ENCODE data around the gene MCRIP1.

MCRIP1 gene

DNA sequence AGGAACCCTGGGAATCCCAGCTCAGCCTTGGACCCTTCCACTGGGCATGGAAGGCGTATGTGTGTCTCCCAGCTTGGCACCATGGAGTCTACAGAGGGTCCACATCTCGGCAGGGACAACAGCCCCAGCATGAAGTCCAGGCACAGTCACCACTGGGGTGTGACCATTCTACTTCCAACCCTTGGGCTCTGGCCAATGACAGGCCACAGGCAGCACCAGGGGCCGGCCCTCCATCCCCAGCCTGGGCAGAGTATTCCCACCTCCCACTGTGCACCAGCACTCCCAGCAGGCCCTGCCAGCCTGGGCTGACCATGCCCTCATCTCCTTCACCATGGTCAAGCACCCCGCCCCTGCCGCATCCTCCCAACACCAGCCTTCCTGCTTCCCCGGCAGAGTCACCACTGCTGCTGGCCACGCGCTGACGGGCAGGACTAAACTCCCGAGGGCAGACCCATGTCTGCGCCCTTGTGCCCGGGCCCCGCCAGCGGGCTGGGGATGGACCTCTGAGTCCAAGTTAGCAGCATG is 11.3 kb upstream of the MCRIP1 start:
- TF ChIP-seq YY1 (IDR thresholded peaks at IDR 0.05; ENCODE audit: low read depth) = no peak
- TF ChIP-seq FOXM1 (IDR thresholded peaks at IDR 0.05; ENCODE audit: borderline replicate concordance, low read depth) = no peak
- TF ChIP-seq TEAD4 (IDR thresholded peaks at IDR 0.05) = no peak
- no peak for TF ChIP-seq TCF12 (IDR thresholded peaks at IDR 0.05; ENCODE audit: low read depth)
- TF ChIP-seq EGR1 (IDR thresholded peaks at IDR 0.05) = no peak
- TF ChIP-seq, protein P1, sequence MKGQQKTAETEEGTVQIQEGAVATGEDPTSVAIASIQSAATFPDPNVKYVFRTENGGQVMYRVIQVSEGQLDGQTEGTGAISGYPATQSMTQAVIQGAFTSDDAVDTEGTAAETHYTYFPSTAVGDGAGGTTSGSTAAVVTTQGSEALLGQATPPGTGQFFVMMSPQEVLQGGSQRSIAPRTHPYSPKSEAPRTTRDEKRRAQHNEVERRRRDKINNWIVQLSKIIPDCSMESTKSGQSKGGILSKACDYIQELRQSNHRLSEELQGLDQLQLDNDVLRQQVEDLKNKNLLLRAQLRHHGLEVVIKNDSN (IDR thresholded peaks at IDR 0.05) = no peak
- no peak for TF ChIP-seq EP300 (IDR thresholded peaks at IDR 0.05; ENCODE audit: borderline replicate concordance)
- TF ChIP-seq NFIC (IDR thresholded peaks at IDR 0.05) = no peak
- TF ChIP-seq RAD21 (IDR thresholded peaks at IDR 0.05; ENCODE audit: low read depth) = no peak
- TF ChIP-seq, protein P2, sequence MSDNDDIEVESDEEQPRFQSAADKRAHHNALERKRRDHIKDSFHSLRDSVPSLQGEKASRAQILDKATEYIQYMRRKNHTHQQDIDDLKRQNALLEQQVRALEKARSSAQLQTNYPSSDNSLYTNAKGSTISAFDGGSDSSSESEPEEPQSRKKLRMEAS (IDR thresholded peaks at IDR 0.05) = no peak
- no peak for TF ChIP-seq ZBTB7A (IDR thresholded peaks at IDR 0.05; ENCODE audit: low read depth)
- TF ChIP-seq, protein P3, sequence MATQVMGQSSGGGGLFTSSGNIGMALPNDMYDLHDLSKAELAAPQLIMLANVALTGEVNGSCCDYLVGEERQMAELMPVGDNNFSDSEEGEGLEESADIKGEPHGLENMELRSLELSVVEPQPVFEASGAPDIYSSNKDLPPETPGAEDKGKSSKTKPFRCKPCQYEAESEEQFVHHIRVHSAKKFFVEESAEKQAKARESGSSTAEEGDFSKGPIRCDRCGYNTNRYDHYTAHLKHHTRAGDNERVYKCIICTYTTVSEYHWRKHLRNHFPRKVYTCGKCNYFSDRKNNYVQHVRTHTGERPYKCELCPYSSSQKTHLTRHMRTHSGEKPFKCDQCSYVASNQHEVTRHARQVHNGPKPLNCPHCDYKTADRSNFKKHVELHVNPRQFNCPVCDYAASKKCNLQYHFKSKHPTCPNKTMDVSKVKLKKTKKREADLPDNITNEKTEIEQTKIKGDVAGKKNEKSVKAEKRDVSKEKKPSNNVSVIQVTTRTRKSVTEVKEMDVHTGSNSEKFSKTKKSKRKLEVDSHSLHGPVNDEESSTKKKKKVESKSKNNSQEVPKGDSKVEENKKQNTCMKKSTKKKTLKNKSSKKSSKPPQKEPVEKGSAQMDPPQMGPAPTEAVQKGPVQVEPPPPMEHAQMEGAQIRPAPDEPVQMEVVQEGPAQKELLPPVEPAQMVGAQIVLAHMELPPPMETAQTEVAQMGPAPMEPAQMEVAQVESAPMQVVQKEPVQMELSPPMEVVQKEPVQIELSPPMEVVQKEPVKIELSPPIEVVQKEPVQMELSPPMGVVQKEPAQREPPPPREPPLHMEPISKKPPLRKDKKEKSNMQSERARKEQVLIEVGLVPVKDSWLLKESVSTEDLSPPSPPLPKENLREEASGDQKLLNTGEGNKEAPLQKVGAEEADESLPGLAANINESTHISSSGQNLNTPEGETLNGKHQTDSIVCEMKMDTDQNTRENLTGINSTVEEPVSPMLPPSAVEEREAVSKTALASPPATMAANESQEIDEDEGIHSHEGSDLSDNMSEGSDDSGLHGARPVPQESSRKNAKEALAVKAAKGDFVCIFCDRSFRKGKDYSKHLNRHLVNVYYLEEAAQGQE (IDR thresholded peaks at IDR 0.05; ENCODE audit: low read depth) = no peak
- no peak for TF ChIP-seq CEBPB (IDR thresholded peaks at IDR 0.05)
- no peak for TF ChIP-seq CREB1 (IDR thresholded peaks at IDR 0.05; ENCODE audit: low read depth)
- no peak for TF ChIP-seq TAF1 (IDR thresholded peaks at IDR 0.05; ENCODE audit: low read depth)

DNA sequence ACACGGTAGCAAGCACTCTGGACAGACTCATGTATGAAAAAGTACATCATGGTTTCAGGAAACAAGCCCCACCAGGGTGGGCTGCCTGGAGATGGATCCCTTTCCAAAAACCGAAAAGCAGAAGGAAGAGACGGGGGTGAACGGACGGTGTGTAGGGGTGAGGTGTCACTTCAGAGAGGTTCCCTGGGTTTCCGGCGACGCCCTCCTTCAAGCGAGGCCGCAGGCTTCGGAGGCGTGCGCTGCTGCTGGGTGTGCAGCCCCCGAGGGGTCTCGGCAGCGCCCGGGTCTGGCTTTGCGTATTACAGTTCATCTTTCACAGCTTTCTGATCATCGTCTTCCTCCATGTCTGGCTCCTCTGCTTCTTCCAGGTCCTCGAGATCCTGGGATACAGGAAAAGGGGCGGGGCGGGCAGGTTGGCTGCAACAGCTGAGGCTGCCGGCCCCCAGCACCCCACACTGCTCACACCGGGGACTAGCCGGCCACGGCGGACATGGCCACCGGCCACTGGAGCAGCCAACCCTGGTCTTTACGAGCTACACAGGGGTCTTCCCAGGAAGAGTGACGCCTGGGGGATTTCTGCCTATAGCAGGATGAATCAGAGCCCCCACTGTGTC is 10.7 kb upstream of the MCRIP1 start:
- TF ChIP-seq EGR1 (IDR thresholded peaks at IDR 0.05) (no peak), NFIC (IDR thresholded peaks at IDR 0.05) (no peak), TCF12 (IDR thresholded peaks at IDR 0.05; ENCODE audit: low read depth) (no peak), RAD21 (IDR thresholded peaks at IDR 0.05; ENCODE audit: low read depth) (no peak)
- TF ChIP-seq, protein P1 (IDR thresholded peaks at IDR 0.05) = no peak

DNA sequence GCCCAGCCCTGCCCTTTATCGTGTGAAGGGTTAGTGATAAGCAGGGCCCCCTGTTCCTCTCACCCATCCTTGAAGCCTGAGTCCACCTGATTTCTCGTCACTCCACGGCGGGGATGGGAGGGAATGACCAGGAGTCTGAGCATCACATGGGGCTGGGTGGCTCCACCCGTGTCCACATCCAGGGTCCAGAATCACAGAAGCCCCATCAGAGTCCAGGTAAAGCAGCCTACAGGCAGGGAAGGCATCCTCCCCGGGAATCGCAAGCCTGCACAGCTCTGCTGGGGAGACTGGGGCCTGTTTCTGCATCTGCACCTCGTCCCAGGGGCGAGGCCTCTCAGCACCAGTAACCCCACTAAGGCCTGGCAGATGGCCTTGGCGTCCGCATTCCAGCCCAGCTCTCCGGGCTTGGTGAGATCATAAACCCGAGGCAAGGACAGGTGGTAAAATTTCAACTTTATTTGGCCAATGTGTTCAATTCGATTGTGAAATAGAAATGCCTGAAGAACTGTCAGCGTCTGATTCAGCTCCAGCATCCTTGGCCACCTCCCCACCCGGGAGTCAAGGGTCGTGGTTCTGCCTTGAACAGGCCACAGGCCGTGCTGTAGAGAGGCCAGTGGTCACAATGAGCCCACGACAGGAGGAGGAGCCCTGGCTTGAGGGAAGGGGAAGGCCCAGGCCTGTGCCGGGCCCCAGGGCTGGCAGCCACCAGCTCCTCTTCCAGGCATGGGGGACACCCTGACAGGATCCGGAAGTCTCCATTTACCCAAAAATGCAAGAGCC is 9.8 kb upstream of the MCRIP1 start:
- TF ChIP-seq EP300 (IDR thresholded peaks at IDR 0.05; ENCODE audit: borderline replicate concordance) = no peak
- no peak for TF ChIP-seq CEBPB (IDR thresholded peaks at IDR 0.05)
- TF ChIP-seq RAD21 (IDR thresholded peaks at IDR 0.05; ENCODE audit: low read depth) = no peak

DNA sequence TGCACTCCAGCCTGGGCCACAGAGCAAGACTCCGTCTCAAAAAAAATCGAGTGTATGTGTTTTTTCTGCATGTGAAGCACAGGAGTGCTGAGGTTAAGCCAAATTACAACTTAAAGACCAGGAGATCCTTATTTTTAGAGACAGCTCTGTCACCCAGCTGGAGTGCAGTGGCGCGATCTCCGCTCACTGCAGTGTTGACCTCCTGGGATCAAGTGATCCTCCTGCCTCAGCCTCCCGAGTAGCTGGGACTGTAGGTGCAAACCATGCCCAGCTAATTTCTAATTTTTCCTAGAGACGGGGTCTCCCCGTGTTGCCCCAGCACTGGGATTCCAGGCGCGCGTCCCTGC is 9.3 kb upstream of the MCRIP1 start:
- TF ChIP-seq EGR1 (IDR thresholded peaks at IDR 0.05) = no peak
- no peak for TF ChIP-seq NFIC (IDR thresholded peaks at IDR 0.05)
- TF ChIP-seq YY1 (IDR thresholded peaks at IDR 0.05; ENCODE audit: low read depth) = no peak

DNA sequence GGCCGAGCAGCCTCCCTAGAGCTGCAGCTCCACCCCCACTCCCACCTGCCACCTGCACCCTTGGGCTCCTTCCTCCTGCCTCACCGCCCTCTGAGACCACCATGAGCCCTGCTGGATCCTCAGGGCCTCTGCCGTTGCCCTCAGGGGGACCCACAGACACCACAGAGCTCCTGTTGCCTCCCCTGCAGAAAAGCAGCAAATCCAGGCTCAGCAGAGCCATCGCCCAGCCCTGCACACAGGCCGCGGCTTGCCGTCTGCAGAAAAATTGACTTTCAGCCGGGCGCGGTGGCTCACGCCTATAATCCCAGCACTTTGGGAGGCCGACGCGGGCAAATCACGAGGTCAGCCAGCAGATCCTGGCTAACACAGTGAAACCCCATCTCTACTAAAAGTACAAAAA is 8.8 kb upstream of the MCRIP1 start:
- TF ChIP-seq EGR1 (IDR thresholded peaks at IDR 0.05) (no peak), RAD21 (IDR thresholded peaks at IDR 0.05; ENCODE audit: low read depth) (no peak), EP300 (IDR thresholded peaks at IDR 0.05; ENCODE audit: borderline replicate concordance) (no peak), FOXM1 (IDR thresholded peaks at IDR 0.05; ENCODE audit: borderline replicate concordance, low read depth) (no peak), CEBPB (IDR thresholded peaks at IDR 0.05) (no peak), CREB1 (IDR thresholded peaks at IDR 0.05; ENCODE audit: low read depth) (no peak), TEAD4 (IDR thresholded peaks at IDR 0.05) (no peak), TCF12 (IDR thresholded peaks at IDR 0.05; ENCODE audit: low read depth) (no peak), YY1 (IDR thresholded peaks at IDR 0.05; ENCODE audit: low read depth) (no peak), ZBTB7A (IDR thresholded peaks at IDR 0.05; ENCODE audit: low read depth) (no peak), TAF1 (IDR thresholded peaks at IDR 0.05; ENCODE audit: low read depth) (no peak), NFIC (IDR thresholded peaks at IDR 0.05) (no peak)
- TF ChIP-seq, protein P3 (IDR thresholded peaks at IDR 0.05; ENCODE audit: low read depth) = no peak
- TF ChIP-seq, protein P1 (IDR thresholded peaks at IDR 0.05) = no peak
- TF ChIP-seq, protein P2 (IDR thresholded peaks at IDR 0.05) = no peak

Data from Ishikawa (cell line).